ENCODE data around the gene CLCN5.

CLCN5 gene

DNA sequence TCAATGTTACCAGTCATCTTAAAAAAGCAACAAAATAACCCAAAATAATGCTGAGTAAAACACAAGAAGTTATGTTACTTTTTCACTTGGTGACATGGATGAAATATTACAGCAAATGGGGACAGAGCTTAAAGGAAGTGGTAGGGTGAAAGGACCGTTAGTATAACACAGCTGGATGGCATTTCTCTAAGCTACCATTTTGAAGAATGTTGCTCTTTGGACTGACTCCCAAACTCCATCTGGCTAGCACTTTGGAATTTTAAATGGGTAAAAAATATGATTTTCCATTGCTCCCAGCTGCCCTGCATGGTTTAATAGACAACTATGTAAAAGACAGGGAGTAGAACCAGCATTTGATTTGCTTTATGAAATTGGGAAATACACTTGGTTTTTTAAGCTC is 27.6 kb downstream of the CLCN5 start:
- Histone ChIP-seq H3K18ac (ENCODE audit: low read length) (no peak overlapping the region), H3K27ac (ENCODE audit: low read depth, low read length) (no peak overlapping the region), H3K4me2 (ENCODE audit: low read length) (no peak overlapping the region), H3K4me1 (ENCODE audit: control insufficient read depth, low read depth, low read length) (no peaks in the 10 kb centered on the region), H3K79me2 (ENCODE audit: control insufficient read depth, insufficient read depth, low read length) (no peaks in the 10 kb centered on the region), H3K4me3 (ENCODE audit: low read length) (no peak overlapping the region), H3K9ac (ENCODE audit: low read length) (no peak overlapping the region), H3K23ac (ENCODE audit: low read length) (no peak overlapping the region), H4K8ac (ENCODE audit: low read depth, low read length) (no peak overlapping the region), H4K5ac (ENCODE audit: low read length) (no peak overlapping the region), H3K79me1 (ENCODE audit: low read length) (no peaks in the 10 kb centered on the region), H2BK15ac (replicated peaks; ENCODE audit: low read depth) (no peak overlapping the region), H3K27me3 (ENCODE audit: insufficient read depth, low read length, poor library complexity) (no peaks in the 10 kb centered on the region), H2BK120ac (ENCODE audit: low read depth, low read length) (no peak overlapping the region), H3K4ac (ENCODE audit: low read depth, low read length) (no peak overlapping the region), H3K56ac (ENCODE audit: low read length) (no peak overlapping the region), H3K36me3 (ENCODE audit: control insufficient read depth, insufficient read depth, low read length) (no peaks in the 10 kb centered on the region), H2AK5ac (ENCODE audit: low read length) (no peak overlapping the region), H2BK5ac (ENCODE audit: low read length) (no peak overlapping the region)
- WGBS (ENCODE audit: extremely low coverage, insufficient coverage, low lambda C conversion rate) = no CpG with 5 or more reads among the region's 1 CpG
- no peak for DNase-seq

DNA sequence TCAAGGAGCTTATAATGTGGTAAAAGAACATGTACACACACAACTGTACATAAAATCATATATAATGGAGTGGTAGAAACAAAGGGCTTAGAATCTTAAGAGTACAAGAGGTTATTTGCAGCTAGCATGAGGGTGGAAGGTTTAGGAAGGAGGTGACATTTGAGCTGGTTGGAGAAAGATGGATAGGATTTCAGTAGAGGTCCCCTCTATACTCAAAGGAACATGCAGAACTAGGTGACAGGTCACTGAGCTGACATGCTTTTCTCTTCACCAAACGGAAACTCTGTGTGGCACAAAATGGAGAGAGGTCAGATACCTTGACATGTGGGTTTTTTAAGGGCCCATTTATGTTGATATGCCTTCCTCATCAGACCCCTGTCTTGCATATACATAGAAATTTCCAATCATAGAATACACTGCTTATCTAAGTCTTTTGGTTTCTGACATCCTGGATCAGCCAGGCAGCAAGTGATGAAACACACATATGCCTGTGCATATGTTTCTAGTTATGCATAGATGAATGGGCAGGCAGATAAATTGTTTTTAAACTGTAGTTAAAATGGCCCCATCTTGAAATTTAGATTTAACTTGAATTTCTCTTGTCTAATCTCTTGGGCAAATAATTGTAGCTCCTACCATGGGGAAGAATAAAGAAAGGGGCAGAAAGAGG is 29.3 kb downstream of the CLCN5 start:
- H3K4me1 ChIP-seq (ENCODE audit: control insufficient read depth, low read depth, low read length) = no peaks in the 10 kb centered on the region
- H3K36me3 ChIP-seq (ENCODE audit: control insufficient read depth, insufficient read depth, low read length) = no peaks in the 10 kb centered on the region
- WGBS (ENCODE audit: extremely low coverage, insufficient coverage, low lambda C conversion rate) = no CpG with 5 or more reads among the region's 1 CpG
- no peak overlapping the region for H3K9ac ChIP-seq (ENCODE audit: low read length)
- no peak overlapping the region for H3K4me3 ChIP-seq (ENCODE audit: low read length)
- H4K8ac ChIP-seq (ENCODE audit: low read depth, low read length) = no peak overlapping the region
- H2AK5ac ChIP-seq (ENCODE audit: low read length) = no peak overlapping the region
- no peak overlapping the region for H3K23ac ChIP-seq (ENCODE audit: low read length)
- no peak overlapping the region for H3K18ac ChIP-seq (ENCODE audit: low read length)
- no peak overlapping the region for H2BK5ac ChIP-seq (ENCODE audit: low read length)
- H3K27me3 ChIP-seq (ENCODE audit: insufficient read depth, low read length, poor library complexity) = no peaks in the 10 kb centered on the region
- no peak overlapping the region for H3K56ac ChIP-seq (ENCODE audit: low read length)
- H3K4ac ChIP-seq (ENCODE audit: low read depth, low read length) = no peak overlapping the region
- H4K5ac ChIP-seq (ENCODE audit: low read length) = no peak overlapping the region
- no peak overlapping the region for H3K4me2 ChIP-seq (ENCODE audit: low read length)
- no peak overlapping the region for H3K27ac ChIP-seq (ENCODE audit: low read depth, low read length)
- no peak overlapping the region for H2BK15ac ChIP-seq (replicated peaks; ENCODE audit: low read depth)
- H3K79me1 ChIP-seq (ENCODE audit: low read length) = no peaks in the 10 kb centered on the region
- H3K79me2 ChIP-seq (ENCODE audit: control insufficient read depth, insufficient read depth, low read length) = no peaks in the 10 kb centered on the region
- DNase-seq = no peak
- no peak overlapping the region for H2BK120ac ChIP-seq (ENCODE audit: low read depth, low read length)

DNA sequence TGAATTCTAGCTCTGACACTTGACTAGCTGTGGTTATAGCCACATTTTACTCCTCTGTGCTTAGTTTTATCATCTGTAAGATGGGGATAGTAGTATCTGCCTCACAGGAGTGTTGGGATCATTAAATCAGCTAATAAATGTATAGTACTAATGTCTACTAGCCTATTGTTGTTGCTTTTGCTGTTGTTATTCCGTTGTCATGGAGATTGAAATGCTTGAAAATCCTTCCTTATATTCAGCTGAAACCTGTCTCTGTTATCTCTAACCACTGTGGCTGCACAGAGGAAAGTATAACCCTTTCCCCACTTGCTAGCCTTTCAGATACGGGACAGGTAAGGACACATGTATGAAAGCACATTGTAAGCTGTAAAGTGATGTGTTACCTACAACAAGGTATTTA is 33.9 kb downstream of the CLCN5 start:
- peak; percentile 18 for DNase-seq
- Histone ChIP-seq H2BK120ac (ENCODE audit: low read depth, low read length) (no peak overlapping the region), H3K27me3 (ENCODE audit: insufficient read depth, low read length, poor library complexity) (no peaks in the 10 kb centered on the region), H3K4me2 (ENCODE audit: low read length) (no peak overlapping the region), H3K18ac (ENCODE audit: low read length) (no peak overlapping the region), H3K4ac (ENCODE audit: low read depth, low read length) (no peak overlapping the region), H3K23ac (ENCODE audit: low read length) (no peak overlapping the region), H2AK5ac (ENCODE audit: low read length) (no peak overlapping the region), H3K27ac (ENCODE audit: low read depth, low read length) (no peak overlapping the region), H3K79me2 (ENCODE audit: control insufficient read depth, insufficient read depth, low read length) (no peaks in the 10 kb centered on the region), H3K4me1 (ENCODE audit: control insufficient read depth, low read depth, low read length) (no peaks in the 10 kb centered on the region), H4K5ac (ENCODE audit: low read length) (no peak overlapping the region), H2BK5ac (ENCODE audit: low read length) (no peak overlapping the region), H3K4me3 (ENCODE audit: low read length) (no peak overlapping the region), H2BK15ac (replicated peaks; ENCODE audit: low read depth) (no peak overlapping the region), H3K9ac (ENCODE audit: low read length) (no peak overlapping the region), H3K36me3 (ENCODE audit: control insufficient read depth, insufficient read depth, low read length) (no peaks in the 10 kb centered on the region), H3K79me1 (ENCODE audit: low read length) (no peaks in the 10 kb centered on the region), H3K56ac (ENCODE audit: low read length) (no peak overlapping the region), H4K8ac (ENCODE audit: low read depth, low read length) (no peak overlapping the region)
- WGBS (ENCODE audit: extremely low coverage, insufficient coverage, low lambda C conversion rate) = no CpG with 5 or more reads among the region's 2 CpGs

DNA sequence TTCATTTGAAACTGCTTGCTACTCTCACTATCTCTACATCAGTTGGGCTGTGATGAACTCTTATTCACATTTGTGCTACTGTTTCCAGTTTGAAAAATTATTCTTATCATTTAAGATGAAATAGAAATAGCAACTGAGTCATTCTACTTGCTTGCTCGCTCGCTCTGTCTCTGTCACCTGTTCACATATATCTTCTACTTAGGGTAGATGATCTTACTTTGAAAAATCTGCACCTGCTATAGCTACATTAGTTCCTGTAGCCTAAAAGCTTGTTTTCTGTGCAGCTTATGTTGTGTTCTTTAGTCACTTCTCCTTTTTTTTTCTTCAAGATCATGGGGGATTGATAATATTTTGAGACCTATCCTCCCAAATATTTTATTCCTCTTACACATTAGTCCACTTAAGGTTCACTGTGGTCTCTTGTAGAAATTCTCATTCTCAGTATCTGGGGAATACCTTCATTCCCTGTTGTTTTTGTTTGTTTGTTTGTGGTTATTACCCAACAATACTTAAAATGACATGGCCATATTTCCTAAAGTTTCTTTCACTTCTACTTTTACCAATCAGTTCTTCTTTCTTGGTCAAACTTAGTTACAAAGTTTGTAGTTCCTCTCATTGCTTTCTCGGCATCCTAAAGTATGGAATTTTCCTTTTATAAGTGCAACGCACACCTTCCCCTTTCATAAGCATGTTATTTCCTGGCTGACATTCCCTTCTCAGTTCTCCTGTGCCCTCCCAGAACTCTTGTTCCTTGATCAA is 36.5 kb downstream of the CLCN5 start:
- no peak for DNase-seq
- H3K9ac ChIP-seq (ENCODE audit: low read length) = no peak overlapping the region
- no CpG with 5 or more reads among the region's 4 CpGs for WGBS (ENCODE audit: extremely low coverage, insufficient coverage, low lambda C conversion rate)
- no peaks in the 10 kb centered on the region for H3K79me2 ChIP-seq (ENCODE audit: control insufficient read depth, insufficient read depth, low read length)
- no peak overlapping the region for H3K23ac ChIP-seq (ENCODE audit: low read length)
- no peak overlapping the region for H3K18ac ChIP-seq (ENCODE audit: low read length)
- no peak overlapping the region for H4K5ac ChIP-seq (ENCODE audit: low read length)
- no peak overlapping the region for H2BK120ac ChIP-seq (ENCODE audit: low read depth, low read length)
- no peaks in the 10 kb centered on the region for H3K79me1 ChIP-seq (ENCODE audit: low read length)
- no peak overlapping the region for H3K56ac ChIP-seq (ENCODE audit: low read length)
- no peak overlapping the region for H3K4me3 ChIP-seq (ENCODE audit: low read length)
- H3K27me3 ChIP-seq (ENCODE audit: insufficient read depth, low read length, poor library complexity) = no peaks in the 10 kb centered on the region
- H2AK5ac ChIP-seq (ENCODE audit: low read length) = no peak overlapping the region
- H2BK15ac ChIP-seq (replicated peaks; ENCODE audit: low read depth) = no peak overlapping the region
- no peak overlapping the region for H3K27ac ChIP-seq (ENCODE audit: low read depth, low read length)
- no peak overlapping the region for H3K4ac ChIP-seq (ENCODE audit: low read depth, low read length)
- H3K4me2 ChIP-seq (ENCODE audit: low read length) = no peak overlapping the region
- no peaks in the 10 kb centered on the region for H3K36me3 ChIP-seq (ENCODE audit: control insufficient read depth, insufficient read depth, low read length)
- no peak overlapping the region for H4K8ac ChIP-seq (ENCODE audit: low read depth, low read length)
- no peak overlapping the region for H2BK5ac ChIP-seq (ENCODE audit: low read length)
- no peaks in the 10 kb centered on the region for H3K4me1 ChIP-seq (ENCODE audit: control insufficient read depth, low read depth, low read length)

DNA sequence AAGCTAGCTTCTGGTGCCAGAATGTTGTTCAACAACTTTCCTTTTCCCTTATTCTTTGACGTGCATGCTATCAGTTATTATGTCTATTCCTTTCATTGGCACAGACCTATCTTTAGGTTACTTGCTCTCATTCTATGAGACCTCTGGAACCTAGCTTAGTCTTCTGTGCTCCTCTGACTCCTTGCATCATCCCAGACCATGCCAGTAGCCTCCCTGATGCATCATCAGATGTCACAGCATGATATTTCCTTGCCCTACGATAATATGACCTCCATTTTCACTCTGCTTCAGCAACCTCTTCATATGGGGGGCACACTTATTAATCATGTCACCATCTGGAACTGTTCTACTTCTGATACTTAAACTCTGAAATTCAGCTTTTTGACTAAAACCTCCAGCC is 37.2 kb downstream of the CLCN5 start:
- WGBS (ENCODE audit: extremely low coverage, insufficient coverage, low lambda C conversion rate) = no CpG with 5 or more reads among the region's 2 CpGs
- Histone ChIP-seq H3K27me3 (ENCODE audit: insufficient read depth, low read length, poor library complexity) (no peaks in the 10 kb centered on the region), H3K79me2 (ENCODE audit: control insufficient read depth, insufficient read depth, low read length) (no peaks in the 10 kb centered on the region), H2BK15ac (replicated peaks; ENCODE audit: low read depth) (no peak overlapping the region), H3K4me2 (ENCODE audit: low read length) (no peak overlapping the region), H3K18ac (ENCODE audit: low read length) (no peak overlapping the region), H4K5ac (ENCODE audit: low read length) (no peak overlapping the region), H4K8ac (ENCODE audit: low read depth, low read length) (no peak overlapping the region), H3K36me3 (ENCODE audit: control insufficient read depth, insufficient read depth, low read length) (no peaks in the 10 kb centered on the region), H3K4ac (ENCODE audit: low read depth, low read length) (no peak overlapping the region), H3K23ac (ENCODE audit: low read length) (no peak overlapping the region), H3K9ac (ENCODE audit: low read length) (no peak overlapping the region), H2BK5ac (ENCODE audit: low read length) (no peak overlapping the region), H3K27ac (ENCODE audit: low read depth, low read length) (no peak overlapping the region), H3K4me3 (ENCODE audit: low read length) (no peak overlapping the region), H2AK5ac (ENCODE audit: low read length) (no peak overlapping the region), H2BK120ac (ENCODE audit: low read depth, low read length) (no peak overlapping the region), H3K4me1 (ENCODE audit: control insufficient read depth, low read depth, low read length) (no peaks in the 10 kb centered on the region), H3K56ac (ENCODE audit: low read length) (no peak overlapping the region), H3K79me1 (ENCODE audit: low read length) (no peaks in the 10 kb centered on the region)
- DNase-seq = no peak

Data from mesendoderm (in vitro differentiated cells).